K562 (cell line): ENCODE data around the gene STON2. TPM values are rescaled to one million over a fixed set of nuclear protein-coding genes. Genes with fewer than 3 reads are reported as not detected.

ENCODE experiments used
- ZBTB40 ChIP-seq, 2 experiments: fragments of 450-650 bp in 1 of 2; sonication (generic) in 1 of 2; formaldehyde crosslinking in 1 of 2; IDR thresholded peaks; 2 replicates each; pipeline versions ENCODE4 v1.7.1 to v1.9.0; 2016 to 2022; ENCODE audit warnings: inconsistent platforms in 1 of 2, mild to moderate bottlenecking in 1 of 2, missing genetic modification reagents in 1 of 2
- polyA plus RNA-seq, 8 experiments: library from polyadenylated mRNA; depleted of rRNA in 4 of 8; stranded (reverse) in 5 of 8; unstranded in 3 of 8; fragments of >200 nt; fragmentation: Nextera tagmentation in 2 of 8; fragmentation: Illumina TruSeq in 1 of 8; extraction: Ambion mirVana in 2 of 8; extraction: Trizol in 1 of 8; gene quantifications; 2 replicates each; pipeline versions ENCODE4 v1.2.1 to v1.2.3, GENCODE V29; 2011 to 2014; ENCODE audit warnings: inconsistent platforms in 1 of 8, missing spikeins in 1 of 8
- total RNA-seq, 7 experiments: library from RNA; depleted of rRNA in 6 of 7; stranded (reverse); fragments of >200 nt in 6 of 7; fragmentation: Illumina TruSeq in 2 of 7; extraction: Trizol in 2 of 7; gene quantifications; 2 replicates each; pipeline versions ENCODE4 v1.2.1 to v1.2.3, GENCODE V29; 2011 to 2021; ENCODE audit warnings: low replicate concordance in 1 of 7

Gene STON2
- total and polyA plus RNA-seq, 9 of the 15 experiments (the other 6 are each of a cell fraction or from before 2014, with no cell fraction given), result 7.8 to 99.3 (median 53.5) TPM

DNA sequence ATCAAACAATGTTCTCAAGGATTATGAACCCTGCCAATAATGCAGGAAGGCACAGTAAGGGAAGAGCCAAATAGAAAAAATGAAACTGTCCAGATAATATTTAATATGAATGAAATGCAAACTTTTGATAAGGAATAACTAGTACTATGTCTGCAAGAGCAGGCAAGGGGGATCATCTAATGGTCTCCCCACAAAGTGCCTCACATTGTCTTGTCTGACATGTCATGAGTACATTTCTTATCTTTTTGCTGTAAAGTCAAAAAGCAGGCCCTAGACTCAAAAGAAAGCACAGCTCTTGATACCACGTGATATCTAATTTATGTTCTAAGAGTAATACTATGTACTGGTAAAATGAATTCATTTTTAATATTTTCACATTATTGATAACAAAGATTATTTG is 135.5 kb downstream of the STON2 start (continued):
- TF ChIP-seq ZBTB40 (IDR thresholded peaks at IDR 0.05), result no peak
- TF ChIP-seq ZBTB40 (CRISPR knock-in tag; IDR thresholded peaks at IDR 0.05), result no peak
